ENCODE results near the gene GOLT1B.
A peak's percentile ranks its signal among the peaks of the same experiment; 100 is the strongest.

The GOLT1B gene

GRCh38 chr12:21483531-21483930 lies 18.1 kb upstream of the GOLT1B start:
- no peak overlapping the region for H3K4me3 ChIP-seq (ENCODE audit: low read depth, low read length)
- H3K27ac ChIP-seq (ENCODE audit: low read depth, low read length), result no peak overlapping the region
- H2AFZ ChIP-seq (ENCODE audit: low read length, unreplicated experiment), result no peak overlapping the region
- H3K36me3 ChIP-seq (ENCODE audit: insufficient read depth, low read length), result peaks cover 45% of the 10 kb centered on the region
- no peaks in the 10 kb centered on the region for H3K79me2 ChIP-seq (ENCODE audit: control insufficient read depth, insufficient read depth, low read length, unreplicated experiment)
- H3K4me1 ChIP-seq (ENCODE audit: control insufficient read depth, insufficient read depth, low read length, unreplicated experiment), result no peaks in the 10 kb centered on the region
- no peaks in the 10 kb centered on the region for H3K27me3 ChIP-seq (ENCODE audit: insufficient read depth, low read length)

GRCh38 chr12:21485998-21486397 lies 15.6 kb upstream of the GOLT1B start:
- no peak overlapping the region for H2AFZ ChIP-seq (ENCODE audit: low read length, unreplicated experiment)
- no peak overlapping the region for H3K27ac ChIP-seq (ENCODE audit: low read depth, low read length)
- no peaks in the 10 kb centered on the region for H3K79me2 ChIP-seq (ENCODE audit: control insufficient read depth, insufficient read depth, low read length, unreplicated experiment)
- peaks cover 55% of the 10 kb centered on the region for H3K36me3 ChIP-seq (ENCODE audit: insufficient read depth, low read length)
- H3K27me3 ChIP-seq (ENCODE audit: insufficient read depth, low read length), result no peaks in the 10 kb centered on the region
- H3K4me1 ChIP-seq (ENCODE audit: control insufficient read depth, insufficient read depth, low read length, unreplicated experiment), result no peaks in the 10 kb centered on the region
- no peak overlapping the region for H3K4me3 ChIP-seq (ENCODE audit: low read depth, low read length)

GRCh38 chr12:21499765-21500164 lies 1.8 kb upstream of the GOLT1B start:
- H3K4me3 ChIP-seq (ENCODE audit: low read depth, low read length), result peak overlapping the region; percentile 82
- H3K27me3 ChIP-seq (ENCODE audit: insufficient read depth, low read length), result no peaks in the 10 kb centered on the region
- peaks cover 21% of the 10 kb centered on the region for H3K4me1 ChIP-seq (ENCODE audit: control insufficient read depth, insufficient read depth, low read length, unreplicated experiment)
- H3K36me3 ChIP-seq (ENCODE audit: insufficient read depth, low read length), result peaks cover 37% of the 10 kb centered on the region
- no peak overlapping the region for H3K27ac ChIP-seq (ENCODE audit: low read depth, low read length)
- H3K79me2 ChIP-seq (ENCODE audit: control insufficient read depth, insufficient read depth, low read length, unreplicated experiment), result peaks cover 84% of the 10 kb centered on the region
- no peak overlapping the region for H2AFZ ChIP-seq (ENCODE audit: low read length, unreplicated experiment)

GRCh38 chr12:21500786-21501257 lies 767 bp upstream of the GOLT1B start:
- Histone ChIP-seq H3K79me2 (ENCODE audit: control insufficient read depth, insufficient read depth, low read length, unreplicated experiment) (peaks cover 87% of the 10 kb centered on the region), H3K27me3 (ENCODE audit: insufficient read depth, low read length) (no peaks in the 10 kb centered on the region), H2AFZ (ENCODE audit: low read length, unreplicated experiment) (peak overlapping the region; percentile 44), H3K4me3 (ENCODE audit: low read depth, low read length) (peak overlapping the region; percentile 82), H3K36me3 (ENCODE audit: insufficient read depth, low read length) (peaks cover 33% of the 10 kb centered on the region), H3K27ac (ENCODE audit: low read depth, low read length) (peak overlapping the region; percentile 89), H3K4me1 (ENCODE audit: control insufficient read depth, insufficient read depth, low read length, unreplicated experiment) (peaks cover 31% of the 10 kb centered on the region)

GRCh38 chr12:21502164-21502496 lies 541 bp downstream of the GOLT1B start:
- Histone ChIP-seq H3K4me3 (ENCODE audit: low read depth, low read length) (peak overlapping the region; percentile 82), H3K27me3 (ENCODE audit: insufficient read depth, low read length) (no peaks in the 10 kb centered on the region), H3K79me2 (ENCODE audit: control insufficient read depth, insufficient read depth, low read length, unreplicated experiment) (peaks cover 95% of the 10 kb centered on the region), H2AFZ (ENCODE audit: low read length, unreplicated experiment) (peak overlapping the region; percentile 24), H3K4me1 (ENCODE audit: control insufficient read depth, insufficient read depth, low read length, unreplicated experiment) (peaks cover 33% of the 10 kb centered on the region), H3K27ac (ENCODE audit: low read depth, low read length) (peak overlapping the region; percentile 89), H3K36me3 (ENCODE audit: insufficient read depth, low read length) (peaks cover 20% of the 10 kb centered on the region)

- H2AFZ ChIP-seq (ENCODE audit: low read length, unreplicated experiment), result no peak overlapping the region
- peaks cover 14% of the 10 kb centered on the region for H3K36me3 ChIP-seq (ENCODE audit: insufficient read depth, low read length)
- no peak overlapping the region for H3K27ac ChIP-seq (ENCODE audit: low read depth, low read length)
- peaks cover 95% of the 10 kb centered on the region for H3K79me2 ChIP-seq (ENCODE audit: control insufficient read depth, insufficient read depth, low read length, unreplicated experiment)
- no peaks in the 10 kb centered on the region for H3K27me3 ChIP-seq (ENCODE audit: insufficient read depth, low read length)
- peak overlapping the region; percentile 82 for H3K4me3 ChIP-seq (ENCODE audit: low read depth, low read length)
- H3K4me1 ChIP-seq (ENCODE audit: control insufficient read depth, insufficient read depth, low read length, unreplicated experiment), result peaks cover 33% of the 10 kb centered on the region
These were observed 1.3 kb downstream of the GOLT1B start for GRCh38 chr12:21502872-21503271.

GRCh38 chr12:21505888-21506287 lies 4.3 kb downstream of the GOLT1B start:
- Histone ChIP-seq H3K27ac (ENCODE audit: low read depth, low read length) (no peak overlapping the region), H3K27me3 (ENCODE audit: insufficient read depth, low read length) (no peaks in the 10 kb centered on the region), H3K36me3 (ENCODE audit: insufficient read depth, low read length) (peaks cover 18% of the 10 kb centered on the region), H3K4me3 (ENCODE audit: low read depth, low read length) (no peak overlapping the region), H2AFZ (ENCODE audit: low read length, unreplicated experiment) (no peak overlapping the region), H3K79me2 (ENCODE audit: control insufficient read depth, insufficient read depth, low read length, unreplicated experiment) (peaks cover 76% of the 10 kb centered on the region), H3K4me1 (ENCODE audit: control insufficient read depth, insufficient read depth, low read length, unreplicated experiment) (peaks cover 22% of the 10 kb centered on the region)

- Histone ChIP-seq H3K4me1 (ENCODE audit: control insufficient read depth, insufficient read depth, low read length, unreplicated experiment) (peaks cover 22% of the 10 kb centered on the region), H3K36me3 (ENCODE audit: insufficient read depth, low read length) (peaks cover 18% of the 10 kb centered on the region), H3K27ac (ENCODE audit: low read depth, low read length) (no peak overlapping the region), H3K4me3 (ENCODE audit: low read depth, low read length) (no peak overlapping the region), H3K79me2 (ENCODE audit: control insufficient read depth, insufficient read depth, low read length, unreplicated experiment) (peaks cover 62% of the 10 kb centered on the region), H2AFZ (ENCODE audit: low read length, unreplicated experiment) (no peak overlapping the region), H3K27me3 (ENCODE audit: insufficient read depth, low read length) (no peaks in the 10 kb centered on the region)
These were observed 6.3 kb downstream of the GOLT1B start for GRCh38 chr12:21507849-21508248.

- Histone ChIP-seq H3K4me1 (ENCODE audit: control insufficient read depth, insufficient read depth, low read length, unreplicated experiment) (peaks cover 12% of the 10 kb centered on the region), H3K4me3 (ENCODE audit: low read depth, low read length) (no peak overlapping the region), H3K36me3 (ENCODE audit: insufficient read depth, low read length) (peaks cover 24% of the 10 kb centered on the region), H3K27ac (ENCODE audit: low read depth, low read length) (no peak overlapping the region), H2AFZ (ENCODE audit: low read length, unreplicated experiment) (no peak overlapping the region), H3K79me2 (ENCODE audit: control insufficient read depth, insufficient read depth, low read length, unreplicated experiment) (peaks cover 43% of the 10 kb centered on the region), H3K27me3 (ENCODE audit: insufficient read depth, low read length) (no peaks in the 10 kb centered on the region)
These were observed 8.2 kb downstream of the GOLT1B start for GRCh38 chr12:21509768-21510167.

GRCh38 chr12:21516281-21516680 lies 14.7 kb downstream of the GOLT1B start:
- Histone ChIP-seq H3K4me3 (ENCODE audit: low read depth, low read length) (no peak overlapping the region), H3K27ac (ENCODE audit: low read depth, low read length) (no peak overlapping the region), H3K79me2 (ENCODE audit: control insufficient read depth, insufficient read depth, low read length, unreplicated experiment) (no peaks in the 10 kb centered on the region), H3K27me3 (ENCODE audit: insufficient read depth, low read length) (no peaks in the 10 kb centered on the region), H3K4me1 (ENCODE audit: control insufficient read depth, insufficient read depth, low read length, unreplicated experiment) (no peaks in the 10 kb centered on the region), H2AFZ (ENCODE audit: low read length, unreplicated experiment) (no peak overlapping the region), H3K36me3 (ENCODE audit: insufficient read depth, low read length) (peaks cover 17% of the 10 kb centered on the region)

- Histone ChIP-seq H3K36me3 (ENCODE audit: insufficient read depth, low read length) (peaks cover 17% of the 10 kb centered on the region), H3K79me2 (ENCODE audit: control insufficient read depth, insufficient read depth, low read length, unreplicated experiment) (no peaks in the 10 kb centered on the region)
These were observed 16.9 kb downstream of the GOLT1B start for GRCh38 chr12:21518451-21518850.

More at GRCh38 chr12:21518451-21518850, 16.9 kb downstream of the GOLT1B start:
- Histone ChIP-seq H3K27ac (ENCODE audit: low read depth, low read length) (no peak overlapping the region), H3K27me3 (ENCODE audit: insufficient read depth, low read length) (no peaks in the 10 kb centered on the region), H2AFZ (ENCODE audit: low read length, unreplicated experiment) (no peak overlapping the region), H3K4me3 (ENCODE audit: low read depth, low read length) (no peak overlapping the region), H3K4me1 (ENCODE audit: control insufficient read depth, insufficient read depth, low read length, unreplicated experiment) (no peaks in the 10 kb centered on the region)
